Activated CD8-positive, alpha-beta memory T cell treated with anti-CD3 and anti-CD28 coated beads for 48 hours (primary cell): ENCODE data around the gene TMEM87B.
"Not testable (repeated sequence)": the region's sequence is repeated elsewhere in the genome, so short reads cannot be mapped to it uniquely, and the experiment has no call there.

ENCODE experiments used
- DNase-seq, 3 experiments: peaks; one replicate each; pipeline ENCODE4 v3.0.0-alpha.2; 2020; ENCODE audit warnings: low read depth in 2 of 3, low spot score in 2 of 3

TMEM87B gene

GRCh38 chr2:112118148-112118547 is 63.1 kb downstream of the TMEM87B start:
- no peak for DNase-seq

- DNase-seq: no peak
Observed at GRCh38 chr2:112121682-112122254, 66.7 kb downstream of the TMEM87B start.

- DNase-seq: no peak
Observed at GRCh38 chr2:112129060-112129459, 74.0 kb downstream of the TMEM87B start.

- DNase-seq: no peak
Observed at GRCh38 chr2:112133344-112133743, 78.3 kb downstream of the TMEM87B start.

GRCh38 chr2:112134120-112134519 is 79.1 kb downstream of the TMEM87B start:
- no peak for DNase-seq

- no peak for DNase-seq
Observed at GRCh38 chr2:112136096-112136495, 81.0 kb downstream of the TMEM87B start.

- DNase-seq: no peak
Observed at GRCh38 chr2:112137516-112138158, 82.6 kb downstream of the TMEM87B start.

GRCh38 chr2:112138159-112139032 is 83.3 kb downstream of the TMEM87B start, which contains the start of gene FBLN7:
Gene FBLN7 (plus strand): TSS chr2:112138385. CDS start chr2:112138656, 271 bp downstream.
- no peak for DNase-seq

GRCh38 chr2:112139033-112139614 is 84.1 kb downstream of the TMEM87B start:
- DNase-seq: not testable (repeated sequence)

- DNase-seq: not testable (repeated sequence)
Observed at GRCh38 chr2:112139661-112140204, 84.7 kb downstream of the TMEM87B start.

GRCh38 chr2:112140205-112140802 is 85.2 kb downstream of the TMEM87B start:
- DNase-seq: no peak

GRCh38 chr2:112140899-112141625 is 86.0 kb downstream of the TMEM87B start:
- no peak for DNase-seq

GRCh38 chr2:112141626-112142007 is 86.5 kb downstream of the TMEM87B start:
- no peak for DNase-seq

GRCh38 chr2:112142525-112143078 is 87.5 kb downstream of the TMEM87B start:
- no peak for DNase-seq

- DNase-seq: no peak
Observed at GRCh38 chr2:112143150-112143549, 88.1 kb downstream of the TMEM87B start.

- no peak for DNase-seq
Observed at GRCh38 chr2:112144966-112145365, 89.9 kb downstream of the TMEM87B start.

- no peak for DNase-seq
Observed at GRCh38 chr2:112147382-112148168, 92.5 kb downstream of the TMEM87B start.

- DNase-seq: no peak
Observed at GRCh38 chr2:112148477-112148876, 93.4 kb downstream of the TMEM87B start.

- DNase-seq: no peak
Observed at GRCh38 chr2:112149194-112149593, 94.1 kb downstream of the TMEM87B start.
